GM12892 (cell line): ENCODE measurements around the gene ANKRD13D.
"Not testable (repeated sequence)": the region's sequence is repeated elsewhere in the genome, so short reads cannot be mapped to it uniquely, and the experiment has no call there.

Experiments used
- DNase-seq: peaks from one replicate; pipeline ENCODE4 v3.0.0; 2011; ENCODE audit not compliant: insufficient read length
- FAIRE-seq: peaks from 2 replicates; lab custom pipeline; 2011; peaks lifted over from hg19 to GRCh38; lab: Jason Lieb, UNC
- POLR2A ChIP-seq: IDR thresholded peaks from 2 replicates; pipeline ENCODE4 v1.6.1; 2011; ENCODE audit warnings: low read depth, low read length, control low read depth
- POLR2AphosphoS5 ChIP-seq: IDR thresholded peaks from 2 replicates; pipeline ENCODE4 v1.6.1; 2011; ENCODE audit warnings: low read depth, low read length, control low read depth
- TAF1 ChIP-seq: IDR thresholded peaks from 2 replicates; pipeline ENCODE4 v1.6.1; 2011; ENCODE audit warnings: low read depth, mild to moderate bottlenecking, control low read depth, low read length, borderline replicate concordance

ANKRD13D gene

GRCh38 chr11:67313125-67313890, 24.2 kb downstream of the ANKRD13D start:
- FAIRE-seq (no peak), DNase-seq (no peak)
- TF ChIP-seq TAF1 (no peak), POLR2A (no peak), POLR2AphosphoS5 (no peak)

DNA sequence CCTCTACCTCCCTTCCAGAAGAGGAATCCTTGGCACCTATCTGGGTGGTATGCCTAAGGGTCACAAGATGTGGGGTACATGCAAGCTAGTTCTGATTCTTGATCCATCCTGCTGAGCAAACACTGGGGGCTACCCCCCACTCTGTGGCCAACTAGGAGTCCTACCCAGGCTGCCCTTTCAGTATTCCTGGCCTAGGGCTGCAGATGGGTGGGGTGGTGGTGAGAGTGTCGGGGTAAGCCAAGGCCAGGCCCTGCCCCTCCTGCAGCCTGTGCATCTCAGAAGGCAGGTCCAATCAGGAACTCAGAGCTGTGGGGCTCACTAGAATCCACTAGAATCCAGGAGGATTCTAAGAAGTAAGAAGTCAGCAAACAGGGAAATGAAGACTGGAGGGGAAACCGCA, 25.1 kb downstream of the ANKRD13D start:
- DNase-seq (no peak), FAIRE-seq (no peak)
- TF ChIP-seq TAF1, result no peak
- no peak for TF ChIP-seq POLR2A
- TF ChIP-seq POLR2AphosphoS5, result no peak

- FAIRE-seq, result no peak
Observed at GRCh38 chr11:67315325-67315909, 26.3 kb downstream of the ANKRD13D start.

DNA sequence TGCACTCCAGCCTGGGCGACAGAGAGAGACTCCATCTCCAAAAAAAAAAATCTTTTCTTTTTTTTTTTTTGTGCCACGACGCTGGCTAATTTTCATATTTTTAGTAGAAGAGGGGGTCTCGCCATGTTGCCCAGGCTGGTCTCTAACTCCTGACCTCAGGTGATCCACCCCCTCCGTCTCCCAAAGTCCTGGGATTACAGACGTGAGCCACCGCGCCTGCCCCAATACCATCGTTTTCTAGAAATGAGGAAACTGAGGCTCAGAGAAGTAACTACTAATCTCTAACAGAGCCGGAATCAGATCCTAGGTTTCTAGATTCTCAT, 27.7 kb downstream of the ANKRD13D start:
- FAIRE-seq, result no peak
- DNase-seq, result no peak
- no peak for TF ChIP-seq POLR2AphosphoS5
- TF ChIP-seq TAF1, result no peak
- no peak for TF ChIP-seq POLR2A

More at GRCh38 chr11:67315325-67315909, 26.3 kb downstream of the ANKRD13D start:
- DNase-seq, result no peak
- no peak for TF ChIP-seq POLR2A
- no peak for TF ChIP-seq POLR2AphosphoS5
- no peak for TF ChIP-seq TAF1

DNA sequence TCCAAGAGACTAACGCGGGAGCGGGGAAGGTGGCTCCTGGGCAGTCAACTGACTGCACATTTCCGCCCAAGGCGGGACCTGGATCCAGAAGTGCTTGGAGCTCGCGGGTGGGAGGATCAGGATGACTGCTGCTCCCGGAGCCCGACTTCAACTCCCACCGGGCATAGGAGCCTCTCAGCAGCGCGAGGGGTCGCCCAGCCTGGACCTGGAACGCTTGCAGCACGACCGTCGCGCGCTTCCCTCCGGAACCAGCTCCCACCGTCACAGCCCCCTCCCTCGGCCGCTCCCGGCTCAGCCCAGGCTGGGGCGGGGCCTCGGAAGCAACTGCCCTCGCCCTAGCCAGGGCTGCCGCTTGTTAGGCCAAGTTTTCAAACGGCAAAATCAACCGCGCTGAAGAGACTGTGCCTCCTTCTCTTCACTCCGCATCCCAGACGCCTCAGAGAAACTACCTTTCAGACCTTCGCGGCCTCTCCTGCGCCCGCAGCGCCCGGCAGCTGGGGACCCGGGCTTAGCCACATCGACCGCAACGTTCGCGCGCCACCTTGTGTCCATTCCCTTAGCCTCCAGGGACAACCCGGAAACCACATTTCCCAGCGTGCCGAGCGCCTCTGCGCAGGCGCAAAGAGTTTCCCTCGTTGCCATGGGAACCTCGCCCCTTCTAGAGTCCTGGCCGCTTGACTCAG, 28.2 kb downstream of the ANKRD13D start:
- TF ChIP-seq POLR2A, result peak; percentile 60; the same call in 1 of the 2 replicates
- 0 out of 2 replicates have a peak, but pooled peaks have one; percentile 35 for TF ChIP-seq POLR2AphosphoS5
- TF ChIP-seq TAF1, result 0 out of 2 replicates have a peak, but pooled peaks have one; percentile 46
- DNase-seq (peak; percentile 97), FAIRE-seq (peak; percentile 99)

- DNase-seq (no peak), FAIRE-seq (no peak)
- TF ChIP-seq TAF1 (no peak), POLR2A (no peak), POLR2AphosphoS5 (no peak)
Observed at GRCh38 chr11:67317888-67318555, 28.9 kb downstream of the ANKRD13D start.

DNA sequence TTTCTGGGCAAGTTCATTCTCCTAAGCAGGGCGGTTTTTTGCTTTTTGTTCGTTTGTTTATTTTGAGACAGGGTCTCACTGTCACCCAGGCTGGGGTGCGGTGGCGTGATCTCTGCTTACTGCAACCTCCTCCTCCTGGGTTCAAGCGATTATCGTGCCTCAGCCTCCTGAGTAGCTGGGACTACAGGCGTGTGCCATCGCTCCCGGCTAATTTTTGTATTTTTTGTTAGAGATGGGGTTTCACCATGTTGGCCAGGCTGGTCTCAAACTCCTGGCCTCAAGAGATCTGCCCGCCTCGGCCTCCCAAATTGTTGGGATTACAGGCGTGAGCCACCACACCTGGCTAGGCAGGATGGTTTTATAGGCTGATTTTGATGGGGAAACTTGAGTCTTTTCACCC, 29.8 kb downstream of the ANKRD13D start:
- not testable (repeated sequence) for DNase-seq, FAIRE-seq

DNA sequence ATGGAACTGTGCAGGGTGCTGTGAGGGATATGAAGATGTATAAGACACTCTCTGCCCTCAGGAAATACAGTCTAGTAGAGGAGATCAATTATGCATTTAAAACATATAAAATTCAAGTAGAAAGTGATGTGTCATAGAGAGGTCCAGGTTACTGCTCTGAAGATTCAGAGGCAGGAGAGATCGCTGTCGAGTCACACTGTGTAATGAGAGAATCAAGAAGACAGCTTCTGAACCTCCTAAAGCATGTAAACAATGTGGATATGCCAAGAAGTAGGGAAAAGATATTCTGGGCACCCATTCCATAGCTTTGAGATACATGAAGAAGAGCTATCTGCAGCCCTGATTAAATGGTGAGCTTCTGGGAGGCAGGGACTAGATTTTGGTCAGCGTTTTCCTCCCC, 30.9 kb downstream of the ANKRD13D start:
- no peak for FAIRE-seq
- DNase-seq, result no peak
- TF ChIP-seq TAF1 (no peak), POLR2A (no peak), POLR2AphosphoS5 (no peak)

- TF ChIP-seq TAF1 (no peak), POLR2AphosphoS5 (no peak), POLR2A (no peak)
- no peak for FAIRE-seq
- no peak for DNase-seq
Observed at GRCh38 chr11:67320691-67321090, 31.6 kb downstream of the ANKRD13D start.

DNA sequence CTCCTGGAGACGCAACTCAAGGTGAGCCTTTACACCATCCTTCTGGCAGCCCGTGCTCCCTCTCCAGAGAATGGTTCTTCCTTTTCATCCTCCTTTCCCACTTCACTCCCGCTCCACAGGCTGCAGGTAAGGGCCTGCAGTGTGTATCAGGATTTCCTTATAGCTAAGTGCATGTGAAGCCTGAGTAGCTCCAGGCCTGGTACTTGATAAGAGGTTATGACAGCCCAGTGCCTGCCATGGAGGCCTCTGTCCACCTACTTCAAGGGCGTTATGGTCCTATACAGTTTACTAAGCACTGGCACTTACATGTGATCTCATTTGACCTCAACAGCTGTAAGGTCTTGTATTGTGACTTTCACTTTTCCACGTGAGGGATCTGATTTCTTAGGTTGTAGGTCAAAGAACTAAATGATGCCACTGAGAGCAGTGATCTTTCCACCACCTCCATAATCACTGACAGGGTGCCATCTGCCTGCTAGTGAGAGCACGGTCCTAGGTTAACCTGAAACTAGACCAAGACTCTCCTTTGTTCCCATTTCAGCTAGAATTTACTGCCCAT, 32.3 kb downstream of the ANKRD13D start:
- TF ChIP-seq TAF1, result no peak
- no peak for TF ChIP-seq POLR2A
- TF ChIP-seq POLR2AphosphoS5, result no peak
- DNase-seq (no peak), FAIRE-seq (no peak)

DNA sequence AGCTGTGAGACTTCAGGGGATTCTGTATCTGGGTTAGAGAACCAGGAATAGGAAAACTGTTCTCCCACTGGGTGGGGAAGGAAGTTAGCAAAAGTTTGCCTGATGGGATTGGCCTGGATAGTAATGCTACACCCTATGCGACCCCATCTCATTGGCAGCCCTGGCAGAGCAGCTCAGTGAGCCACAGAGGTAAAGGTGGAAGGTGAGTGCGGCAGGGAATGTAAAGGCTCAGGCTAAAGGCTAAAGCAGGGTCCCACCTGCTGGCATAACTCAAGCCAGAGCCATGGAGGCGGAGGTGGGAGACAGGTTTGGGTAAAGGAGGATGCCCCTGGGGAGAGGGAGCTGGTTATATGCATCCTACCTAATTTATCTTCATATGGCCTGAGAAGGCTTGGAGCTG, 32.9 kb downstream of the ANKRD13D start:
- no peak for TF ChIP-seq POLR2AphosphoS5
- no peak for TF ChIP-seq TAF1
- no peak for TF ChIP-seq POLR2A
- DNase-seq, result no peak
- no peak for FAIRE-seq

DNA sequence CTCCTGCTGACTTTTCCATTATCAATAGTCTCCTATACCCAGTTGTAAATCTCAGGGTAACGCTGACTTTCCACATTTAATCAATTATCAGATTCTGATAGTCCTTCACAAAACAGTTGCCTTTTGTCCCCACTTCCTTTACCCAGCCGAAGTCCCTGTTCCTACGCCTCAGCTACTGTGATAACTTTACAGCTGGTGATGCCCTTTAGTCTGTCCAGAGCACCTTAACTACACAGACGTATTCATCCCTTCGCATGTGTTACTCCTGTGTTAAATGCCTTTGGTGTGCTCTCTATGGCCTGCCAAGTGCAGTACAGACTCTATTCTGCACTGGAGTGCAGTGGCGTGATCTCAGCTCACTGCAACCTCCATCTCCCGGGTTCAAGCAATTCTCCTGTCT, 34.4 kb downstream of the ANKRD13D start:
- no peak for FAIRE-seq
- DNase-seq, result no peak

More for the DNA sequence above, 34.4 kb downstream of the ANKRD13D start:
- TF ChIP-seq TAF1 (no peak), POLR2AphosphoS5 (no peak), POLR2A (no peak)
